ENCODE measurements around the gene MEP1A. TPM values are rescaled to one million over a fixed set of nuclear protein-coding genes. Genes with fewer than 3 reads are reported as not detected.

Gene MEP1A
- total RNA-seq, 4 donors from 2014 or later: not detected

DNA sequence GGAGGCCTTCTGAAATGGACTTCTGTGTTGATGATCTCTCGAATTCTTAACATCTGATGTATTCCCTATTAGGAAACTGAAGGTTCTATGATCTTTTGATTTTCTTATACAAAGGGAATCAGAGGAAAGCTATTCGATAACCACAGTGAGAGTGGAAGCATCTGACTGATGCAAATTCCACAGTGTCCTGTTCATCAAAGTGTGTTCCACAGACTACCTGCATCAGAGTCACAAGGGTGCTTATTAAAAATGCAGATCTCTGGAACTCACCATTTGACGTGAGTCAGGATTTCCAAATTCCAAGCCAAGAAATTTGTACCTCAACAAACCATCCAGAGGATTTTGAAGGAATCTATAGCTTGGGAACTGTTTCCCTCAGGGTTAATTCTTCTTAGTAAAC, 4.4 kb upstream of the MEP1A start:
- Histone ChIP-seq H3K9me3 (no peaks in the 10 kb centered on the region), H3K27ac (no peak overlapping the region), H3K36me3 (no peaks in the 10 kb centered on the region), H3K4me3 (no peak overlapping the region), H3K4me1 (no peaks in the 10 kb centered on the region), H3K27me3 (no peaks in the 10 kb centered on the region)
- no peak for TF ChIP-seq POLR2A (IDR thresholded peaks at IDR 0.05)
- no peak for TF ChIP-seq EP300 (IDR thresholded peaks at IDR 0.05)
- no peak for TF ChIP-seq POLR2AphosphoS5 (IDR thresholded peaks at IDR 0.05)
- TF ChIP-seq, protein P1, sequence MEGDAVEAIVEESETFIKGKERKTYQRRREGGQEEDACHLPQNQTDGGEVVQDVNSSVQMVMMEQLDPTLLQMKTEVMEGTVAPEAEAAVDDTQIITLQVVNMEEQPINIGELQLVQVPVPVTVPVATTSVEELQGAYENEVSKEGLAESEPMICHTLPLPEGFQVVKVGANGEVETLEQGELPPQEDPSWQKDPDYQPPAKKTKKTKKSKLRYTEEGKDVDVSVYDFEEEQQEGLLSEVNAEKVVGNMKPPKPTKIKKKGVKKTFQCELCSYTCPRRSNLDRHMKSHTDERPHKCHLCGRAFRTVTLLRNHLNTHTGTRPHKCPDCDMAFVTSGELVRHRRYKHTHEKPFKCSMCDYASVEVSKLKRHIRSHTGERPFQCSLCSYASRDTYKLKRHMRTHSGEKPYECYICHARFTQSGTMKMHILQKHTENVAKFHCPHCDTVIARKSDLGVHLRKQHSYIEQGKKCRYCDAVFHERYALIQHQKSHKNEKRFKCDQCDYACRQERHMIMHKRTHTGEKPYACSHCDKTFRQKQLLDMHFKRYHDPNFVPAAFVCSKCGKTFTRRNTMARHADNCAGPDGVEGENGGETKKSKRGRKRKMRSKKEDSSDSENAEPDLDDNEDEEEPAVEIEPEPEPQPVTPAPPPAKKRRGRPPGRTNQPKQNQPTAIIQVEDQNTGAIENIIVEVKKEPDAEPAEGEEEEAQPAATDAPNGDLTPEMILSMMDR (IDR thresholded peaks at IDR 0.05): no peak
- 88 to 100% methylated on average over 2 of the region's 3 CpGs for WGBS, 2 donors (ENCODE audit: low coverage in 1 of 2)
- no peak for ATAC-seq

DNA sequence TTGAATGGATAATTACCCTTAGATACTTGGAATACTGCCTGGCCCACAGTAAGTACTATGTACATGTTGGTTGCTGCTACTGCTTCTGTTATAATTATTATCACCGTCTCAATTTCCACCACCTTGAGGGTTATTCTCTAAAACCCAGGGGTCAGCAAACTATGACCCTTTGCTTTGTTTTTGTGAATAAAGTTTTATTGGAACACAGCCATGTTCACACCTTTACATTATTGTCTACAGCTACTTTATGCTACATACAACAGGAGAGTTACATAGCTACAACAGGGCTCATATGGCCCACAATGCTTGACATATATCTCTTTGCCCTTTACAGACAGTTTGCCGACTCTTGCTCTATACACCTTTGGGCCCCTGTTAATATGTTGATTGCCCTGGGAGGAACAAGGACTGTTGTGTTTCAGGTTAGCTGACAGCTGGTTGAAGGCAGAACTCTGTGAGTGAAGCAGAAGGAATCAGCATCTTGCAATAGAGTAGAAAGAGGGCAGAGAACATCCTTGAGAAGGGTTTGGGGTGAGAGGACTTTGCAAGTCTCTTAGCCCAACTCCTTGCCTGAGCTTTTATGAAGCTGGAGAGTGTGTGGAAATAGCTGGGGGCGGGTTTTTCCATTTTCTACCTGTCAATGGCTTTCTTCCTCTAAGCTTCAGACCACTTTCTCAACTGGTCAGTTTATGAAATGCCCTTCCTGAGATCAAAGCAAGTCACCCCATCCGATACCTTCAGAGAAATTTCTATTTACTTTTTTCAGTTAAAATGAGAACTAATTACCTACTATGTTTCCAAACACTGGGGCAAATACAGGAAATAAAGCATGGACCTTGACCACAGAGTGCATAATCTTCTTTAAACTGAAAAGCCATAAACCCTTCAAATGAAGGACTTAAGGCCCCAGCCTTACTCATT, 3.5 kb upstream of the MEP1A start:
- 73 to 81% methylated on average over 3 to 4 of the region's 4 CpGs for WGBS, 2 donors (ENCODE audit: low coverage in 1 of 2)

DNA sequence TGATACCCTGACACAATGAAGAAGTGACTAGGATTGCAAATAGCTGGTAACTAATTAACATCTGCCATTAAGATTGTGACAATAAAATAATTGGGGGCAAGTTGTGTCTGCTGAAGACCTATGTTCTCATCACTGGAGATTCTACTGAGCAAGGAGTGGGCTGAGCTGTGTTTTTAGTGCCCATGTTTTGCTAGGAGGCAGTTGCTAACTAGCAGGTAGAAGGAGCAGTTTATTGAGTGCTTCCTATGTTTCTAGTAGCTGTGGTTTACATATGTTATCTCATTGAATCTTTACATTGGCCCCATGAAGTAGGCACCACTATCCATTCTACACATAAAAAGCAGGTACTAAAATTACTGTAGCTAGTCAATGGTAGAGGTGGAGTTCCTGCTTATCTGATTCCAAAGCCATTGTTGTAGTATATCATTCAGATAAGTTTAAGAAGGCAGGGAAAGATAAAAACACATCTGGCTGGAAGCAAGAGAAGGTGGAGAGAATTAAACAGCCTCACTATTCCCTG, 2.8 kb upstream of the MEP1A start:
- Histone ChIP-seq H3K4me3 (no peak overlapping the region), H3K9me3 (no peaks in the 10 kb centered on the region), H3K36me3 (no peaks in the 10 kb centered on the region), H3K27ac (no peak overlapping the region), H3K4me1 (no peaks in the 10 kb centered on the region), H3K27me3 (no peaks in the 10 kb centered on the region)
- TF ChIP-seq, protein P1 (IDR thresholded peaks at IDR 0.05): no peak
- TF ChIP-seq POLR2AphosphoS5 (IDR thresholded peaks at IDR 0.05): no peak
- no peak for TF ChIP-seq EP300 (IDR thresholded peaks at IDR 0.05)
- TF ChIP-seq POLR2A (IDR thresholded peaks at IDR 0.05): no peak
- ATAC-seq: no peak

More for the DNA sequence above, 3.5 kb upstream of the MEP1A start:
- H3K4me1 ChIP-seq: no peaks in the 10 kb centered on the region
- no peaks in the 10 kb centered on the region for H3K36me3 ChIP-seq
- H3K9me3 ChIP-seq: no peaks in the 10 kb centered on the region
- H3K27ac ChIP-seq: no peak overlapping the region
- TF ChIP-seq POLR2A (IDR thresholded peaks at IDR 0.05): no peak
- TF ChIP-seq EP300 (IDR thresholded peaks at IDR 0.05): no peak
- TF ChIP-seq POLR2AphosphoS5 (IDR thresholded peaks at IDR 0.05): no peak
- TF ChIP-seq, protein P1 (IDR thresholded peaks at IDR 0.05): no peak
- ATAC-seq: no peak
- H3K4me3 ChIP-seq: no peak overlapping the region
- H3K27me3 ChIP-seq: no peaks in the 10 kb centered on the region

GRCh38 chr6:46792635-46793034, 554 bp upstream of the MEP1A start:
- H3K36me3 ChIP-seq: no peaks in the 10 kb centered on the region
- WGBS, 2 donors (ENCODE audit: low coverage in 1 of 2): 17 to 50% methylated on average over 1 of the region's 1 CpG
- H3K27ac ChIP-seq: no peak overlapping the region
- no peaks in the 10 kb centered on the region for H3K4me1 ChIP-seq
- H3K9me3 ChIP-seq: no peaks in the 10 kb centered on the region
- no peak for TF ChIP-seq POLR2A (IDR thresholded peaks at IDR 0.05)
- TF ChIP-seq EP300 (IDR thresholded peaks at IDR 0.05): no peak
- TF ChIP-seq POLR2AphosphoS5 (IDR thresholded peaks at IDR 0.05): no peak
- TF ChIP-seq, protein P1 (IDR thresholded peaks at IDR 0.05): no peak
- no peak overlapping the region for H3K4me3 ChIP-seq
- ATAC-seq: no peak
- no peaks in the 10 kb centered on the region for H3K27me3 ChIP-seq

GRCh38 chr6:46794068-46794467, 879 bp downstream of the MEP1A start:
- ATAC-seq: no peak
- no peaks in the 10 kb centered on the region for H3K4me1 ChIP-seq
- H3K27ac ChIP-seq: no peak overlapping the region
- no peaks in the 10 kb centered on the region for H3K36me3 ChIP-seq
- 70 to 81% methylated on average over 3 of the region's 3 CpGs for WGBS, 2 donors (ENCODE audit: low coverage in 1 of 2)
- H3K9me3 ChIP-seq: no peaks in the 10 kb centered on the region
- H3K27me3 ChIP-seq: no peaks in the 10 kb centered on the region
- TF ChIP-seq POLR2A (IDR thresholded peaks at IDR 0.05) (no peak), EP300 (IDR thresholded peaks at IDR 0.05) (no peak)
- H3K4me3 ChIP-seq: no peak overlapping the region

Measured in gastroesophageal sphincter (tissue), 4 donors.